OCI-LY3 (cell line): ENCODE data around the gene ZSCAN25.

Experiments
- CTCF ChIP-seq: fragments of 200-600, 300-600 bp; sonication (generic); IDR thresholded peaks from 2 replicates; pipeline ENCODE4 v1.5.1; 2014; ENCODE audit warnings: antibody characterized with exemption, low read length, low read depth
- EZH2phosphoT487 ChIP-seq: fragments of 200-600 bp; shearing (Covaris generic); IDR thresholded peaks from 2 replicates; pipeline ENCODE4 v1.6.1; 2018; ENCODE audit warnings: antibody characterized with exemption, mixed run types, low read depth

- TF ChIP-seq CTCF (no peak), EZH2phosphoT487 (no peak)
Observed at GRCh38 chr7:99652671-99653070, 35.9 kb downstream of the ZSCAN25 start.
